Muscle of leg (tissue), 11 donors: Measurements from ENCODE around the gene HES2. TPM values are rescaled to one million over a fixed set of nuclear protein-coding genes. Genes with fewer than 3 reads are reported as not detected.

Source experiments
- DNase-seq: peaks from one replicate; pipeline ENCODE4 v3.0.0; 2013
- H3K27ac ChIP-seq: one replicate; pipeline ENCODE4 v1.5.1; 2013; ENCODE audit warnings: mild to moderate bottlenecking, low read length, control low read depth
- H3K27me3 ChIP-seq: one replicate; pipeline ENCODE4 v1.6.1; 2013; ENCODE audit warnings: low read length; ENCODE audit not compliant: control insufficient read depth, insufficient read depth
- H3K36me3 ChIP-seq: one replicate; pipeline ENCODE4 v1.6.1; 2013; ENCODE audit warnings: low read length; ENCODE audit not compliant: control insufficient read depth, insufficient read depth
- H3K4me1 ChIP-seq: one replicate; pipeline ENCODE4 v1.6.1; 2013; ENCODE audit warnings: low read length; ENCODE audit not compliant: control insufficient read depth, insufficient read depth
- H3K4me3 ChIP-seq: one replicate; pipeline ENCODE4 v1.5.1; 2013; ENCODE audit warnings: low read length, control low read depth
- H3K9me3 ChIP-seq: replicated peaks from 2 replicates; pipeline ENCODE4 v1.6.1; 2013; ENCODE audit warnings: low read depth, low read length; ENCODE audit not compliant: control insufficient read depth
- WGBS: methylation state at CpG from one replicate; pipeline ENCODE4 v1.1.5; 2013; ENCODE audit warnings: missing lambda C conversion rate; ENCODE audit not compliant: insufficient coverage; 5-methylcytosine and 5-hydroxymethylcytosine counted together
- polyA plus RNA-seq, 8 donors: library from polyadenylated mRNA; unstranded; fragments of 120-200 nt; gene quantifications; one replicate each; pipeline versions ENCODE4 v1.2.1 to v1.2.3, GENCODE V29; 2013; ENCODE audit warnings: inconsistent platforms in 1 of 8, low replicate concordance in 1 of 8; ENCODE audit not compliant: insufficient read length in 8 of 8, insufficient read depth in 1 of 8
- total RNA-seq: library from RNA; stranded (reverse); fragments of 120-200 nt; gene quantifications from one replicate; pipeline ENCODE4 v1.2.4, GENCODE V29; 2013

The HES2 gene
- total and polyA plus RNA-seq, 9 donors = 0.06 to 0.62 (median 0.10) TPM; not detected in 4

- DNase-seq = no peak
- Histone ChIP-seq H3K36me3 (no peaks in the 10 kb centered on the region), H3K9me3 (no peaks in the 10 kb centered on the region), H3K27me3 (peaks cover 77% of the 10 kb centered on the region), H3K4me3 (no peak overlapping the region), H3K27ac (no peak overlapping the region), H3K4me1 (peaks cover 10% of the 10 kb centered on the region)
- 85% methylated on average over 8 of the region's 9 CpGs for WGBS
Observed at GRCh38 chr1:6426277-6426971, 6.7 kb upstream of the HES2 start.

DNA sequence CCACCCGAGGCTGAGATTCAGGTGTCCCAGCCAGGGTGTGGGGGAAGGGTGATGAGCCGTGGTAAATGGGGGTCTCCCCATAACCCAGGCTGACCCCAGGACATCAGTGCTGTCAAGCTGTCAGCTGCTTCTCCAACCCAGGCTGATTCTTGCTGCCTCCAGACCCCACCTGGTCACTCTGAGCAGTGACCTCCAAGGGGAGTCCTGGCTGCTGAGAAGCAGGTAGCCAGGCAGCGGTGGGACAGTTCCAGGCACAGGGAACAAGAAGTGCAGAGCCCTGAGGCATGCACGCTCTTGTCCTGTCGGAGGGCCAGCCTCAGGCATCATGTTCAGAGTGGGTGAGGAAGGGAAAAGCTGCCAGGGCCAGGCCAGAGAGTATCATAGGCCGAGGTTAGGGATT, 5.9 kb upstream of the HES2 start:
- Histone ChIP-seq H3K27me3 (peaks cover 79% of the 10 kb centered on the region), H3K9me3 (no peaks in the 10 kb centered on the region), H3K4me3 (no peak overlapping the region), H3K27ac (no peak overlapping the region), H3K36me3 (no peaks in the 10 kb centered on the region), H3K4me1 (peaks cover 14% of the 10 kb centered on the region)
- WGBS = 58% methylated on average over 6 of the region's 6 CpGs
- no peak for DNase-seq

GRCh38 chr1:6424619-6425593, 5.2 kb upstream of the HES2 start, which contains the start of gene ESPN:
Gene ESPN (plus strand): TSS chr1:6424776. CDS start chr1:6424956, 180 bp downstream.
- Histone ChIP-seq H3K27me3 (peaks cover 79% of the 10 kb centered on the region), H3K9me3 (no peaks in the 10 kb centered on the region), H3K4me3 (no peak within 1 kb of the TSS), H3K27ac (no peak within 1 kb of the TSS), H3K4me1 (peaks cover 22% of the 10 kb centered on the region), H3K36me3 (no peaks in the 10 kb centered on the region)
- DNase-seq = no peak
- 4% methylated on average over 98 of the region's 99 CpGs for WGBS

- Histone ChIP-seq H3K36me3 (no peaks in the 10 kb centered on the region), H3K27ac (no peak overlapping the region), H3K9me3 (no peaks in the 10 kb centered on the region), H3K4me1 (peaks cover 22% of the 10 kb centered on the region), H3K4me3 (no peak overlapping the region), H3K27me3 (peaks cover 81% of the 10 kb centered on the region)
- DNase-seq = no peak
- WGBS = 4% methylated on average over 34 of the region's 35 CpGs
Observed at GRCh38 chr1:6424000-6424565, 4.4 kb upstream of the HES2 start.

DNA sequence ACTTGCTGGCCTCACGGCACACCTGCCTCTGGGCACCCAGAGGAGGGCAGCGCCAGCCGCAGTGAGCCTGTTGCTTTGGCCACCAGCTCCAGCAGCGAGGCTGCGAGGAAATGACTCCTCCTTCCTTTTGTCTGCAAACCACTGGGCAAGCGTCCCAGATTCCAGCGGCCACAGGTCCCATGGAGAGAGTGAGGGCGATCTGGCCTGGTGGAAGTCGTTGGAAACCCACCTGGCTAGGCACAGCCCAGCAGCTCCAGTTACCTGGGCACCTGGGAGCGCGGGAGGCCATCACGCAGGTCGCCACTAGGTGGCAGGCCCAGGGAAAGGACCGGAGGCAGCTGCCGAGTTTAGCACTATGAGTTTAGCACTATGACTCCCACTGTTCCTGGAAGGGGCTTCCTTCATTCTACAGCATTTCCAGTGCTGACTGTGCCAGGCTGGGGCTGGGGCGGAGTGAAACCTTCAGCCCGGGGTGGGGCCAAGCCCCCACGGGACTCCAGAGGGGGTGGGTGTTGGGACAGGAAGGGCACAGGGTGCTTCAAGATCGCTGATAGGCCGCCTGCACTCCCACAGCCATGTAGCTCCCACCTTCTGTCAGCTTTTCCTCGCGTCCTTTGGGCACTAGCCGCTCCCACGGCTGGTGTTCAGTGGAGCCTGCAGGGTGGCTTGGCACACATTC, 3.7 kb upstream of the HES2 start:
- Histone ChIP-seq H3K4me1 (peaks cover 22% of the 10 kb centered on the region), H3K9me3 (no peaks in the 10 kb centered on the region), H3K27me3 (peaks cover 85% of the 10 kb centered on the region), H3K27ac (no peak overlapping the region), H3K36me3 (no peaks in the 10 kb centered on the region), H3K4me3 (no peak overlapping the region)
- no peak for DNase-seq
- WGBS = 7% methylated on average over 20 of the region's 24 CpGs

DNA sequence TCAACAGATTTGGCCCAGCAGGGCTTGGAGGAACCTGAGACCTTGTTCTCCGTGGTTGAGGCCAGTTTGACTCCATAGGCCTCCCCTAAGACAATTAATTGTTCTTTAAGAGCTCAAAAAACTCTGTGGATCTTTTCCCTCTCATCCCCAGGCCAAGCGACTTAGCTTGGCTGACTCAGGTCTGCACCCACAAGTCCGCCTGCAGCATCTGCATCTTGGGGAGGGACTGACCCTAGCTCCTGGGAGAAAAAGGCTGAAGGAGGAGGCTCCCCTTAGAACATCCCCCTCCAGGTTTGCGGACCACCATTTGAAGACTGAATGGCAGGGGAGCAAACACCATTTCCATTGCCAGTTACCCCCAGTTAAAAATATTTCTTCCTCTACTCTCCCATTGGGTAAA, 1.5 kb upstream of the HES2 start:
- H3K27me3 ChIP-seq = peaks cover 92% of the 10 kb centered on the region
- no peak for DNase-seq
- H3K27ac ChIP-seq = no peak overlapping the region
- H3K4me1 ChIP-seq = peaks cover 22% of the 10 kb centered on the region
- no peaks in the 10 kb centered on the region for H3K36me3 ChIP-seq
- WGBS = 20% methylated on average over 1 of the region's 4 CpGs
- no peak overlapping the region for H3K4me3 ChIP-seq
- no peaks in the 10 kb centered on the region for H3K9me3 ChIP-seq

DNA sequence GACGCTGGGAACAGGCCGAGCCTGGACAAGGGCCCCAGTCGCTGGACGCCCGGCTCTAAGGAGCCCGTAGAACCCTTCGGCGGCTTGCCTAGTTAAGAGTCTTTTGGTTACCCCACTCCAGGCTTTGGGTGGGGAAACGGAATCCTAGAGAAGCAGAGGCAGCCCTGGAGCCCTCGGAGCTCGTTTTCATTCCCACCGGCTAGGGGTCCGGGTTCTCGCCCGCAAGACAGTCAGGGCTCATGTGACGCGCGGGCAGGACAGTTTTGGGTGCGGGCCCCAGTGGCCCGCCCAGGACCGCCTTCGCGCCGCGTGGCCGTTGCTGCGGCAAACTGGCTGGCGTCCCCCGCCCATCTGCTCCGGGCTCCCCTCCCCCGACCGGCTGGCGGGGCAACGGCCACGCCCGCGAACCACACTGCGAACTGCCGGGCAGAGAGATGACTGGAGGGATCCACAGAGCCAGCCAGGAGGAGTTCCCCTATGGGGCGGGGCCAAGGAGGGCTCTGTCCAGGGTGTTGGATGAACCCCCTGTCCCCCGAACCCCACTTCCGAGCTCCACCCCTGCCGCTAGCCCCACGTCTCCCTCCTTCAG, 829 bp upstream of the HES2 start:
- Histone ChIP-seq H3K9me3 (no peaks in the 10 kb centered on the region), H3K36me3 (no peaks in the 10 kb centered on the region), H3K27me3 (peaks cover 92% of the 10 kb centered on the region), H3K27ac (no peak overlapping the region), H3K4me3 (no peak overlapping the region), H3K4me1 (peaks cover 22% of the 10 kb centered on the region)
- WGBS = 5% methylated on average over 42 of the region's 44 CpGs
- no peak for DNase-seq

- Histone ChIP-seq H3K36me3 (no peaks in the 10 kb centered on the region), H3K4me1 (peaks cover 19% of the 10 kb centered on the region), H3K27me3 (peaks cover 97% of the 10 kb centered on the region), H3K9me3 (no peaks in the 10 kb centered on the region), H3K27ac (no peak overlapping the region), H3K4me3 (no peak overlapping the region)
- 2% methylated on average over 42 of the region's 48 CpGs for WGBS
- no peak for DNase-seq
Observed at GRCh38 chr1:6419397-6419803, 319 bp downstream of the HES2 start.

DNA sequence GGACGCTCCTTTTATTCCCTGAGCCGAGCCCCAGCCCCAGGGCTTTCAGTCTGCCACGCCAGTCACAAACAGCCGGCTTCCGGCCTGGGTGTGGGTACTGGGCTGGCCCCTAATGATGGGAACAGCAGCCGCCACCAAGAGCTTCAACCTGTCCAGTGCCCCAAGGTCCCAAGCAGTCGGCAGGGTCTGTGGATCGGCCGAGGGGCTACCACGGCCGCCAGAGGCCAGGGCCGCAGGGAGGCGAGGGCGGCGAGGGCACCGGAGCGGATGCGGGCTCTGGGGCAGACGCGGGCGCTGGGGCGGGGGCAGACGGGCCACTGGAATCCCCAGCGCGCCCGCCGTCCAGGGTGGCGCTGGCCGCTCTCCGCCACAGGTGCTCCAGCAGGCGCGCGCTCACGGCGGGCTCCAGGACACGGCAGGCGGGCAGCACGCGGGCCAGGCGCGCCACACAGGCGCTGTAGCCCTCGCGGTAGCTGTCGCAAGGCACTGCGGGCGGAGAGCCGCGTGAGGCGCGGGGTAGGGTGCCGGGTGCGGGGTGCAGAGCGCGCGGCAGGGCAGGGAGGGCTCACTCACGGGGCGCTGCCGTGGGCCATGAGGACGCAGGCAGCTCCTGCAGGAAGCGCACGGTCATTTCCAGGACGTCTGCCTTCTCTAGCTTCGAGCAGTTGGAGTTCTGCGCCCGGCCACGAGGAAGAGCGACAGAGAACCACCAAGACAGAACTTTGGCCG, 887 bp downstream of the HES2 start:
- H3K4me3 ChIP-seq = no peak overlapping the region
- WGBS = 5% methylated on average over 69 of the region's 69 CpGs

More for the DNA sequence above, 887 bp downstream of the HES2 start:
- DNase-seq = no peak
- Histone ChIP-seq H3K36me3 (no peaks in the 10 kb centered on the region), H3K9me3 (no peaks in the 10 kb centered on the region), H3K4me1 (peaks cover 19% of the 10 kb centered on the region), H3K27ac (no peak overlapping the region), H3K27me3 (peaks cover 96% of the 10 kb centered on the region)
